ENCODE results near the gene BHLHA9. TPM values are rescaled to one million over a fixed set of nuclear protein-coding genes. Genes with fewer than 3 reads are reported as not detected.

BHLHA9 gene
- not detected for total RNA-seq

DNA sequence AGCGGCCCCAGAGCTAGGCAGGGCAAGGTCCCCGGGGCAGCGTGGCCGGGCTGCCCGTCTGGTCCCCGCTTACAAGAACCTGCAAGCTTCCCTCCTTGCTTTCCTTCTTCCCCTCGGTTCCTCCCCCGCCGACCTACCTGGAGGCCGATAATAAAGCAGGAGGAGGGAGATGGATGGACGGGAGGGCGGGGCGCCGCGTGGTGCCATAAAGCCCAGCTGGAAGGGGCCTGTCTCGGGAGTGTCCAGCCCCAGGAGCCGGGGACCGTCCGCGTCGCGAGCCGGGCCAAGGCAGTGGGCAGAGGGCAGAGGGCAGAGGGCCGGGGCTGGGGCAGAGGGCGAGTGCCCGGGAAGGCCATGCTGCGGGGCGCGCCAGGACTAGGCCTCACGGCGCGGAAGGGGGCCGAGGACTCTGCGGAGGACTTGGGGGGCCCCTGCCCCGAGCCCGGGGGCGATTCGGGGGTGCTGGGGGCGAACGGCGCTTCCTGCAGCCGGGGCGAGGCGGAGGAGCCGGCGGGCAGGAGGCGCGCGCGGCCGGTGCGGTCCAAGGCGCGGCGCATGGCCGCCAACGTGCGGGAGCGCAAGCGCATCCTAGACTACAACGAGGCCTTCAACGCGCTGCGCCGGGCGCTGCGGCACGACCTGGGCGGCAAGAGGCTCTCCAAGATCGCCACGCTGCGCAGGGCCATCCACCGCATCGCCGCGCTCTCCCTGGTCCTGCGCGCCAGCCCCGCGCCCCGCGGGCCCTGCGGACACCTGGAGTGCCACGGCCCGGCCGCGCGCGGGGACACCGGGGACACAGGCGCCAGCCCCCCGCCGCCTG lies at the start of gene BHLHA9:
TSS of gene BHLHA9 (plus strand) at position 235 of the 820 bp plus-strand sequence. CDS start at position 355, 120 bp downstream.
- Histone ChIP-seq H3K4me1 (ENCODE audit: control insufficient read depth in 1 of 2, low read depth in 2 of 2) (peaks cover 7 to 19% of the 10 kb centered on the region in 2 donors), H3K4me3 (no peak within 1 kb of the TSS), H3K9me3 (no peaks in the 10 kb centered on the region), H3K27ac (no peak within 1 kb of the TSS), H3K27me3 (replicated peaks; ENCODE audit: insufficient read depth) (no peaks in the 10 kb centered on the region), H3K36me3 (no peaks in the 10 kb centered on the region)
- TF ChIP-seq CTCF (IDR thresholded peaks at IDR 0.05), result no peak
- ATAC-seq (ENCODE audit: insufficient number of reproducible peaks, low FRiP score, low read depth), result no peak
- DNase-seq (ENCODE audit: low spot score), result no peak

- no peaks in the 10 kb centered on the region for H3K36me3 ChIP-seq
- no peaks in the 10 kb centered on the region for H3K9me3 ChIP-seq
- H3K27ac ChIP-seq, result no peak overlapping the region
- H3K4me1 ChIP-seq (ENCODE audit: control insufficient read depth in 1 of 2, low read depth in 2 of 2), result no peaks in the 10 kb centered on the region
- no peak for TF ChIP-seq CTCF (IDR thresholded peaks at IDR 0.05)
- no peaks in the 10 kb centered on the region for H3K27me3 ChIP-seq (replicated peaks; ENCODE audit: insufficient read depth)
- no peak overlapping the region for H3K4me3 ChIP-seq
- DNase-seq (ENCODE audit: low spot score) (no peak), ATAC-seq (ENCODE audit: insufficient number of reproducible peaks, low FRiP score, low read depth) (no peak)
Measured at GRCh38 chr17:1221209-1221608, 49.0 kb upstream of the BHLHA9 start.

DNA sequence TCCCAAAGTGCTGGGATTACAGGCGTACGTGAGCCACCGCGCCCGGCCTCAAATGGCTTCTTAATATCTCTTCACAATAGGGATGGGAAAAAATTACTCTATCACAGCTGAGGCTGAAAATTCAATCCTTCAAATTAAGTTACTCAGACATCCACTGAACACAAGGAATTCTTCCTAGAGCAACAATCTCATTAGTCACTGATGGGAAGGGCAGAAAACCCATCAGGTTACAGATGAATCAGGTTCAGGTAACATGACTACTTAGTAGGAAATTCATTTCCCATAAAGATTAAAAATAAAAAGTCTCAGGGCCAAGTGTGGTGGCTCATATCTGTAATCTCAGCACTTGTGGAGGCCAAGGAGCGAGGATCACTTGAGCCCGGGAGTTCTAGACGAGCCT lies 47.9 kb upstream of the BHLHA9 start:
- no peak for TF ChIP-seq CTCF (IDR thresholded peaks at IDR 0.05)
- no peak overlapping the region for H3K4me3 ChIP-seq
- H3K27ac ChIP-seq, result no peak overlapping the region
- DNase-seq (ENCODE audit: low spot score) (no peak), ATAC-seq (ENCODE audit: insufficient number of reproducible peaks, low FRiP score, low read depth) (no peak)
- no peaks in the 10 kb centered on the region for H3K4me1 ChIP-seq (ENCODE audit: control insufficient read depth in 1 of 2, low read depth in 2 of 2)
- H3K27me3 ChIP-seq (replicated peaks; ENCODE audit: insufficient read depth), result no peaks in the 10 kb centered on the region
- H3K9me3 ChIP-seq, result no peaks in the 10 kb centered on the region
- no peaks in the 10 kb centered on the region for H3K36me3 ChIP-seq

DNA sequence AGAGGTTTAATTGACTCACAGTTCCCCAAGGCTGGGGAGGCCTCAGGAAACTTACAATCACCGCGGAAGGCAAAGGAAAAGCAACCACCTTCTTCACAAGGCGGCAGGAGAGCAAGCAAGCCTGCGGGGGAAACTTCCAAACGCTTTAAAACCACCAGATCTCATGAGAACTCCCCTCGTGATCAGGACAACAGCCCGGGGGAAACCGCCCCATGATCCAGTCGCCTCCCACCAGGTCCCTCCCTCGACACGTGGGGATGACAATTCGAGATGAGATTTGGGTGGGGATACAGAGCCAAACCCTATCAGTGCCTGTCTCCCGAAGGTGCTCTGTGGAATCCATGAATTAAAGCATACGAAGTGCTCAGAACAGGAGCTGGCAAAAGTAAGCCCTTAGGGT lies 46.6 kb upstream of the BHLHA9 start:
- no peak for DNase-seq (ENCODE audit: low spot score)
- Histone ChIP-seq H3K27me3 (replicated peaks; ENCODE audit: insufficient read depth) (no peaks in the 10 kb centered on the region), H3K4me1 (ENCODE audit: control insufficient read depth in 1 of 2, low read depth in 2 of 2) (peaks cover 0 to 5% of the 10 kb centered on the region in 2 donors), H3K36me3 (no peaks in the 10 kb centered on the region), H3K27ac (no peak overlapping the region), H3K9me3 (no peaks in the 10 kb centered on the region), H3K4me3 (no peak overlapping the region)
- no peak for ATAC-seq (ENCODE audit: insufficient number of reproducible peaks, low FRiP score, low read depth)
- no peak for TF ChIP-seq CTCF (IDR thresholded peaks at IDR 0.05)

DNA sequence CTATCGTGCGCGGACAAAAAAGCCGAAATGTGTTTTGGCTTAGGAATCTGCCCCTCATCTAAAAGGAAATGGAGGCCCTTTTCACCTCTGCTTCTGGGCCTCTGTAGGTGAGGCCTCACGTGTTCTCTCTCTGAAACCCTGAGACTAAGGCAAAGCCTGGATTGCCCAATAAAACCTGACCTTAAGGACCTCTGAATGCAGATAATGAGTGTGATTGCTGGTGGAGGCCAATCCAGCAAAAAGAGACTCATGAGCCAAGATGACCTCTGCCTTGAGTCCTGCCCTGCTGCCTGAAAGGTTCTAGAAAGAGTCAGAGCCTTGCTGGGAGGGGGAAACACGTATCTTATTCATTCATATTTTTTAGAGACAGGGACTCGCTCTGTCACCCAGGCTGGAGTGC lies 45.9 kb upstream of the BHLHA9 start:
- Histone ChIP-seq H3K4me1 (ENCODE audit: control insufficient read depth in 1 of 2, low read depth in 2 of 2) (peaks cover 0 to 12% of the 10 kb centered on the region in 2 donors), H3K36me3 (no peaks in the 10 kb centered on the region), H3K27ac (no peak overlapping the region), H3K27me3 (replicated peaks; ENCODE audit: insufficient read depth) (no peaks in the 10 kb centered on the region), H3K4me3 (no peak overlapping the region), H3K9me3 (no peaks in the 10 kb centered on the region)
- no peak for DNase-seq (ENCODE audit: low spot score)
- ATAC-seq (ENCODE audit: insufficient number of reproducible peaks, low FRiP score, low read depth), result no peak
- no peak for TF ChIP-seq CTCF (IDR thresholded peaks at IDR 0.05)

Data from thoracic aorta (tissue), 2 donors.